ENCODE results near the gene RIC3. TPM values are rescaled to one million over a fixed set of nuclear protein-coding genes. Genes with fewer than 3 reads are reported as not detected.

RIC3 gene
- total RNA-seq, 1 experiment from 2014 or later = 23.7 TPM

DNA sequence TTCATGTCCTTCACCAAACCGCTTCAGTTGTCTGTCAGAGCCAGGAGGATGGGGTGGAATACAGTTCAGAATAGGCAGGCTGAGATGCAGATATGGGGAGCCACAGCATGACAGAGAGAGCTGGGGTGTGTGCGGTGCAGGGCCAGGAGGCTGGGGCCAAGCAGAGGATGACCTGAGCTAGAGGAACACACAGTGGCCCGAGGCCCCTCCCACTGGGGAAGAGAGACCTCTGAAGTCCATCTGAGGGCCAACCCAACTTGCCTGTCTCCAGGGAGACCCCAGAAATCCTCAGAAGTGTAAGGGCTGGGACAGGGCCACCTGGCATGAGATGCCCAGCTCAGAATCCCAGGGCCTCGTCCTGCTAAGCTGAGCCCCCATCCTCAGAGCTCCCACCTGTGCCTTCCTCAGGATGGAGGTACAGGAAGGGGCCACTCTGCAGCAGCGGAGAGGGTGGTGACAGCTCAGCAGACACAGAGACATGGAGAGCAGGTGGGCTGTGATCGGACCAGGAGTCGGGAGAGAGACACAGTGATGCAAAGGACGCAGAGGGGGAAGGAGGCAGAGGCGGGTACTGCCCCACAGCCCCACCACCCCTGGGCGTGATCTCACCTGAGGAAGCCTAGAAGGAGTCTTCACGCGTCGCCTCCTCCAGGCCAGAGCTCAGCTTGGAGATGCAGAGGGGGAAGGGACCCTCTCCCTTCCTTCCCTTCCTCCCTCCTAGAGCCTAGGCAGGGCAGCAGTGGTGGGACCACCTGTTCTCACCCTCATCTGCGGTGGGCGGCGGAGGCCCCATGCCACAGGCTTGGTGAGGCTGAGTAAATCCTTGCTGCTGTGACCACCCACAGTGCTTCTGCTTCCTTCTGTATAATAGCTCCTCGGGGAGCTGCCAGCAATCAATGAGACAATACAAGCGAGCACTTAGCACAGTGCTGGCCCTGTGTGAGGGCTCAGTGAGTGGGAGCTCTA lies 96.9 kb downstream of the RIC3 start:
- H3K4me2 ChIP-seq (ENCODE audit: insufficient read depth, insufficient read length, low read length) = peak overlapping the region; percentile 23

More for the DNA sequence above, 96.9 kb downstream of the RIC3 start:
- no CpG with 5 or more reads among the region's 18 CpGs for WGBS (ENCODE audit: extremely low coverage, insufficient read length, low lambda C conversion rate)
- Histone ChIP-seq H3K14ac (ENCODE audit: insufficient read depth, low read length) (no peak overlapping the region; the same call in 1 of the 2 replicates), H2BK20ac (ENCODE audit: low read depth, low read length, poor library complexity, severe bottlenecking) (no peak overlapping the region), H4K5ac (ENCODE audit: insufficient read length, low read depth, low read length) (no peak overlapping the region), H3K23ac (ENCODE audit: insufficient read length, low read depth, low read length) (no peak overlapping the region), H2BK12ac (ENCODE audit: insufficient read length, low read depth, low read length) (no peak overlapping the region), H3T11ph (ENCODE audit: low read length) (no peak overlapping the region), H3K23me2 (ENCODE audit: insufficient read length, low read depth, low read length, poor library complexity, severe bottlenecking) (no peaks in the 10 kb centered on the region), H2BK15ac (ENCODE audit: low read depth, low read length) (no peak overlapping the region), H3K27me3 (ENCODE audit: insufficient read depth, low read length) (no peaks in the 10 kb centered on the region; the same call in 1 of the 2 replicates), H3K4ac (ENCODE audit: low read depth, low read length) (no peak overlapping the region), H2BK5ac (ENCODE audit: insufficient read length, low read length) (no peak overlapping the region), H2BK120ac (ENCODE audit: low read depth, low read length, poor library complexity, severe bottlenecking) (no peak overlapping the region), H2AFZ (ENCODE audit: low read length) (no peak overlapping the region), H3K79me1 (ENCODE audit: insufficient read depth, low read depth, low read length, poor library complexity, severe bottlenecking) (no peaks in the 10 kb centered on the region), H2AK5ac (ENCODE audit: insufficient read length, low read length) (no peak overlapping the region), H3K4me1 (ENCODE audit: insufficient read depth, low read length) (peaks cover 6% of the 10 kb centered on the region), H4K8ac (replicated peaks; ENCODE audit: insufficient read length, low read depth, low read length) (no peak overlapping the region), H3K9me3 (ENCODE audit: control insufficient read depth, low read depth, low read length) (no peaks in the 10 kb centered on the region), H3K27ac (ENCODE audit: insufficient read length, low read depth, low read length) (no peak overlapping the region), H3K79me2 (ENCODE audit: insufficient read depth, low read length) (no peaks in the 10 kb centered on the region), H3K9ac (ENCODE audit: extremely low read depth, insufficient read length, low read length) (no peak overlapping the region), H4K91ac (ENCODE audit: insufficient read length, low read depth, low read length) (no peak overlapping the region), H3K18ac (ENCODE audit: insufficient read length, low read depth, low read length) (no peak overlapping the region), H3K56ac (ENCODE audit: insufficient read length, low read depth, low read length) (no peak overlapping the region), H4K20me1 (ENCODE audit: control insufficient read depth, insufficient read depth, insufficient read length) (no peaks in the 10 kb centered on the region)
- no peaks in the 10 kb centered on the region for H3K9me3 Mint-ChIP-seq
- H3K4me1 Mint-ChIP-seq = peaks cover 40 to 49% of the 10 kb centered on the region in 2 experiments
- H3K36me3 Mint-ChIP-seq (ENCODE audit: insufficient read depth in 1 of 3, low read depth in 3 of 3) = no peaks in the 10 kb centered on the region
- no peak overlapping the region for H3K27ac Mint-ChIP-seq
- no peak overlapping the region; a peak in 2 of 5 replicates for H3K4me3 Mint-ChIP-seq
- H3K27me3 Mint-ChIP-seq (ENCODE audit: low read depth) = peaks cover 61% of the 10 kb centered on the region
- TF ChIP-seq, protein P1, sequence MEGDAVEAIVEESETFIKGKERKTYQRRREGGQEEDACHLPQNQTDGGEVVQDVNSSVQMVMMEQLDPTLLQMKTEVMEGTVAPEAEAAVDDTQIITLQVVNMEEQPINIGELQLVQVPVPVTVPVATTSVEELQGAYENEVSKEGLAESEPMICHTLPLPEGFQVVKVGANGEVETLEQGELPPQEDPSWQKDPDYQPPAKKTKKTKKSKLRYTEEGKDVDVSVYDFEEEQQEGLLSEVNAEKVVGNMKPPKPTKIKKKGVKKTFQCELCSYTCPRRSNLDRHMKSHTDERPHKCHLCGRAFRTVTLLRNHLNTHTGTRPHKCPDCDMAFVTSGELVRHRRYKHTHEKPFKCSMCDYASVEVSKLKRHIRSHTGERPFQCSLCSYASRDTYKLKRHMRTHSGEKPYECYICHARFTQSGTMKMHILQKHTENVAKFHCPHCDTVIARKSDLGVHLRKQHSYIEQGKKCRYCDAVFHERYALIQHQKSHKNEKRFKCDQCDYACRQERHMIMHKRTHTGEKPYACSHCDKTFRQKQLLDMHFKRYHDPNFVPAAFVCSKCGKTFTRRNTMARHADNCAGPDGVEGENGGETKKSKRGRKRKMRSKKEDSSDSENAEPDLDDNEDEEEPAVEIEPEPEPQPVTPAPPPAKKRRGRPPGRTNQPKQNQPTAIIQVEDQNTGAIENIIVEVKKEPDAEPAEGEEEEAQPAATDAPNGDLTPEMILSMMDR (conservative IDR thresholded peaks at IDR 0.05) = no peak
- peak; percentile 38 for DNase-seq

Measured in H9 (cell line).